NCI-H187 (cell line): ENCODE data around the gene TTC28.

Experiments used
- DNase-seq, 2 experiments: peaks; one replicate each; lab custom pipeline; 2025; lab: John Stamatoyannopoulos, UW

Gene TTC28

DNA sequence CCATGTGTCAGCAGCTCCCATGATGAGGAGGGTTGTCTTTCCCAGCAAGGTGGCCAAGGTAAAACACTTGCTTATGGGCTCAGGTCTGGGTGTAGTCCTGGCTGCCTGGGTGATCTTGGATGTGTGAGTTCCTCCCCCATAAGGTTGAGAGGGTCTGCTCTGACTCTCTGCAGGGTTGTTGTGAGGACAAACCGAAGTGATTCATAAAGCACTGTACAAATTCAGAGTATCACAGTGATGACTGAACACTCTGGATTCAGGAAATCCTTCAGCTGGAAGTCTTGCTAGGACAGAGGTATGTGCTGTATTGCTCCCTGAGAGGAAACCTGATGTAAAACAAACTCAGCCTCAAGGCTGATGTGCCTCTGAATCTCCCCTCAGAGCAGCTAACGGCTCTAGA lies 539.7 kb downstream of the TTC28 start:
- DNase-seq: no peak

GRCh38 chr22:28139516-28139915 lies 540.1 kb downstream of the TTC28 start:
- no peak for DNase-seq

DNA sequence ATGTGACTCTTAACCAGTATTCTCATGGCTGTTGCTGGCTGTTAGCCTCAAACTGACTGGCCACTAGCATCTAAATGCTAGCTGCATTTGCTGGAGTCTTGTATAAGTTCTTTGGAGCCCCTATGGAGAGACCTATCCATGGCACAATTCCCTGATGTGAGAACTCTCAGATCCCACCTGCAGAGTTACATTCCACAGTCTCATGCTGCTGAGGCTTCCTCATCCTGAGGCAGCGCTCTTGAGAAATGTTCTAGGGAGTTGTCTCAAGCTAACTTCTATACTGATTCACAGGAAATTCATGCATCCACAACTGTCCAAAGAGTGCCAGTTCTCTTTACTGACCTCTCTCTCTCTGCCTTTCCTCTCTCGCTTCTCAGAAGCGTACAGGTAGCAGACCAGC lies 542.6 kb downstream of the TTC28 start:
- no peak for DNase-seq

DNA sequence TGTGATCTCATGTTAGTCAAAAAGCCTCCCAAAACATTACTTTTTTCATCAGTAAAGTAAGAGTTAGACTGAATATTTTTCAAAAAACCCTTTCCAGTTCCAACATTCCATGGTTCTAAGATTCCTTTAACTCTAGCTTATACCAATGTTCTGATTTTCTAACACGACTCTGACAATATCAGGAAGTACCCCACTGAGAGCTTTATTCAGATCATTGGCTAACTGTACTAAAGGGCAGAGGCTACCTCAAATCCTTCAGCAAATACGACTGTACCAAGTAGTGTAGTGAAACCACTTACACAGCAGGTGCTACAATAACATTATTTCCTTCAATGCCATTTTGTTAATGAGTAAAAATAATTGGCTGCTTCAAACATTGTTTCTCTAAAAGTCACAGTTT lies 547.2 kb downstream of the TTC28 start:
- no peak for DNase-seq

- no peak for DNase-seq
Observed at GRCh38 chr22:28129319-28129962, 550.2 kb downstream of the TTC28 start.

- DNase-seq: no peak
Observed at GRCh38 chr22:28128827-28129226, 550.8 kb downstream of the TTC28 start.

GRCh38 chr22:28125799-28126198 lies 553.8 kb downstream of the TTC28 start:
- DNase-seq: no peak

DNA sequence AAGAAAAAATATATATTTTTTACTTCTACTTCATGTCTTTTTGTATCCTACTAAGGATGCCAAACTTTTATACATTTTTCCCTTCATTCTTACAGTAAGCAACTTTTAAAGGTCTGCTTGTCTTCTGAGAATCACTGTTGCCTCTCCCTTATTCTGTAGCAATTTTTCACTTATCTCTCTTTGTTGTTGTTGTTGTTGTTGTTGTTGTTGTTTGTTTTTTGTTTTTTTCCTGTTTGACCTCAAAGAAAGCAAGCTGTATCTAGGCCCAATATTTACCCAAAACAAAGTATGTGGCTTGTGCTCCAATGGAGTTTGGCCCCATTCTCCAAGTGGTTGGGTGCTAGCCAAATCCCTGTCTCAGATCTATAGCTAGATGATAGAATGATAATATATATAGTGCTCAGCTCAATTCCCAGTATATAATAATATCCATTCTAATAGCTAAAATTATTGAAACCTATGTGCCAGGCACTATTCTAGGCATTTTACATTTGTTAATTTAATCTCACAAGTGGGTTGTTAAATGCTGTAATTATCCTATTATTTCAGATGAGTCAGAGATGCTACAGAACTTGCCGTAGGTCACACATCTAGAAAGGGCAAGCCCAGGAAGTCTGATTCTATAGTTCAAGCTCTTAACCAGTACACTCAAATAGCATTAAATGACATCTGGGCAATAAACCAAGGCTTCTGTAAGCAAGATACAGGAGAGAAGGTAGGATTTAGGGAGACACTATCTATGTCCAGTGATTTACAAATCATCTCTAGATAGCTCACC lies 555.5 kb downstream of the TTC28 start:
- no peak for DNase-seq

DNA sequence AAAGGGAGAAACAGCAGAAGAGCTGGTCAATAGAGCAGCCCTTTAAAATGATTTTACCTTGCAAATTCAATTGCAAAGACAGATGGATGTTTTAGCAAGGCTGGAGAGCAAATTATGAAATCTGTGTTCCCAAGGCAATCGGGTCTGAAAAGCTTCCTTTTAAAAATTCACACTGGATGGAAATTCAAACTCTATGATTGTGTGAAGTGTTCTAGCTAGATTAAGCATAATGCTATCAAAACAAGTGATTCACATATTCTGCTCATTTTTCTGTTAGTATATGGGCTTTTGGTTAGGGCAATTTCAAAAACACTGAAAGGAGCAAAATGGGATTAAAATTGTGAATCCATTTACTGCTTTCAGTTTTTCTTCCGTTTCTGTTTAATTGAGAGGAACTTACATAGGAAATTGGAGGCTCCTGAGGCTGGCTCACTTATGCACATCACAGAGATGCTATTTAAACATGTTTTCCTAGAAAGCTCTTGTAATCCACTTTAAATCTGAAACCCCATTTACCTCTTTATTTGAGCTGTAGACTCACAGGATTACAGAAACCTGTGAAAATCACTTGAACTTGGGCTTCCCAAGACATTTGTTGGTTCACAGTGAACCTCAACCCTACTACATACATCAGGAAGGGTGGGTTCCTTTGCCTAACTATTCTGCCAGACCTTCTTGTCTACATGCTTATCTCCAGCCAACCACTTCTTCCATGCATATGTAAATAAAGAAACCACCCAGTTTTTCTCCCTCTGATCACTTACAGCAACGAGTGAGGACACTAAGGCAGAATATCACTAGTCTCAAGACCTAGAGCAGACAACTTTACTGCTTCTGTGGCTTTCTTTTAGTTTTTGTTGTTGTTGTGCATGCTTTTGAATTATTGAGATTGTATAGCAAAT lies 558.7 kb downstream of the TTC28 start:
- DNase-seq: no peak

- no peak for DNase-seq
Observed at GRCh38 chr22:28118957-28119631, 560.5 kb downstream of the TTC28 start.

DNA sequence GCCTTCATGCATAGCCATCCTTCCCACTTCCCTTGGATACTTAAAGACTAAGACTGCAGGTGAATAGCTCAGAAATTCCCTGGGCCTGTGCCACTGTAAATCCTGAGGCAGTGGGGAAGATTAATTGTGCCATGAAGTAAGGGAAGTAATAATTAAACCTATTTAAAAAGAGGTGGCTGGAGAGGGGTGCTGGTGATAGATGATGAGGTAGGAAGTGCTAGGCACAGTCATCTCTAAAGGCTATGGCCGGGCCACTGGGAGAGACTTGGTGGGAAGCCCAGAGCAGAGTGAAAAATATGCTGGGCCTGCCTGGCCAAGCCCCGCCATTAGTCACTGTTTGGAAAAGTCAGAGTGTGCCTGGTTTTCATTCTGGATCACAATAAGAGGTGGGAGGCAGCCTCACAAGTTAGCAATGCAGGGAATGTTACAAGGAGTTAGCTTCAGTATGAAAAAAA lies 563.4 kb downstream of the TTC28 start:
- no peak for DNase-seq

GRCh38 chr22:28115426-28115825 lies 564.2 kb downstream of the TTC28 start:
- DNase-seq: no peak

- DNase-seq: no peak
Observed at GRCh38 chr22:28112548-28113043, 567.0 kb downstream of the TTC28 start.

DNA sequence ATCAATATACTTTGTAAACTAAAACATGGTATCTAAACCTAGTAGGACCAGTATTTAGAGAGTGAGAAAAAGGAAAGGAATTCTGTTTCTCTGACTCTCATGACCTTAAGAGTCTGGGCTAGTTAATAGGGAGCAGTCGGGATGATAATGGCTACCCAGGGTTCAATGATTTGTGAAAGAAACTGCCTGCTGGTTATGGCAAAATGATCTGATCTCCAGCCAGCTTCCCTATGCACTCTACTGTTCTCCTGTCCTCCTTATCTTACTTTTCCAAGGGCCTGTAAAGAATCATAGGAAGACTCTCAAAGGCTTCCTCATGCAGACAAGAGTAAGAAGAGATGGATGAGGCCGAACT lies 567.5 kb downstream of the TTC28 start:
- DNase-seq: no peak

DNA sequence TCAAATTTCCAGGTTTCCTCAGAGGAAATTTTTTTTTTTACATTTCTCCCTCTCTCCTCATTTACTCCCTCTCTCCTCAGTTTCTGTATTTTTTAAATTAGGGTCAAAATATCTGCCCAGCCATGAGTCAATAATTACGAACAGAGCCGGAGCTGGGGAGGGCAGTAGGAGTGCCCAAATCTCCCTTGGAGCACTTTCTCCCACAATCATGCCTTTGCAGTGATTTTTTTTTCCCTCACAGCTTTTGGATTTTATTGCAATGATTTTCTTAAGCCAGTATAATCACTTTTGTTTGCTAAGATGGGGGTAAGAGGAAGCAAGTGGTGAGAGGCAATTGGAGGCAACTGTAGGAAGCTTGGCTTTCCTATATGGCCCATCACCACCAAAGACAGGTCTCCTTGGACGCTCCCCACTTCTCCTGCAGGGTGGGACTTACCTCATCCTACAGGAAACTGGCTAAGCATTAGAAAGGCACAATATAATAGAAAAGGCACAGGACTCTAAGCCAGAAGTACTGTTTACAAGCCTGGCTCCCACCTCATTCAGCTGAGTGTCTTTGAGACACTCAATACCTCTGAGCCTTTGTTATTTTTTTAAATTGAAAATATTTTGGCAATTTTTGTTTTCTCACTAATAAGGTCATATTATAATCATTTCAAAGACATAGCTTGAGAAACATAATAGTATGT lies 568.0 kb downstream of the TTC28 start:
- no peak for DNase-seq

- no peak for DNase-seq
Observed at GRCh38 chr22:28108851-28109250, 570.8 kb downstream of the TTC28 start.

GRCh38 chr22:28106617-28107016 lies 573.0 kb downstream of the TTC28 start:
- no peak for DNase-seq

- DNase-seq: no peak
Observed at GRCh38 chr22:28105988-28106387, 573.7 kb downstream of the TTC28 start.

DNA sequence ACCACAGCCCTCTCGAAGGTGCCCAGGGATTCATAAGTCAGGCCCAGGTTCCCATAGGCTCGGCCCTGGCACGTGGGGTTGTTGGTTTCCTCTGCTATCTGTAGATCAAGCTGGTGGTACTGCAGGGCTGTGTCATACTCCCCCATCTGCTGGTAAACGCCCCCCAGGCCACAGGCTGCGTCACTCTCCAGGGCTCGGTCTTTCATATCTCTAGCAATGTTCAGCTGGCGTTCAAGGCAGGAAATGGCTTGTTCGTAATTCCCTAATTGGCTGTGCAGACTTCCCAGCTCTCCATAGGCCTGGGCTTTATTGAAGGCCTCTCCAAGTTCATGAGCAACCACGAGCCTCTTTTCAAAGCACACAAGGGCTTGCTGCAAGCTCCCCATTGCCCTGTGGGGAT lies 574.2 kb downstream of the TTC28 start:
- no peak for DNase-seq

- DNase-seq: no peak
Observed at GRCh38 chr22:28103596-28103995, 576.0 kb downstream of the TTC28 start.

- DNase-seq: no peak
Observed at GRCh38 chr22:28102151-28102812, 577.4 kb downstream of the TTC28 start.
